DMS 273 (cell line): ENCODE data around the gene SLC25A30.
"Not testable (repeated sequence)": the region's sequence is repeated elsewhere in the genome, so short reads cannot be mapped to it uniquely, and the experiment has no call there.

Experiments
- DNase-seq: peaks from one replicate; lab custom pipeline; 2025; ENCODE audit not compliant: unreplicated experiment; lab: John Stamatoyannopoulos, UW

The SLC25A30 gene

GRCh38 chr13:45392811-45393210 is 25.4 kb downstream of the SLC25A30 start:
- DNase-seq: no peak

DNA sequence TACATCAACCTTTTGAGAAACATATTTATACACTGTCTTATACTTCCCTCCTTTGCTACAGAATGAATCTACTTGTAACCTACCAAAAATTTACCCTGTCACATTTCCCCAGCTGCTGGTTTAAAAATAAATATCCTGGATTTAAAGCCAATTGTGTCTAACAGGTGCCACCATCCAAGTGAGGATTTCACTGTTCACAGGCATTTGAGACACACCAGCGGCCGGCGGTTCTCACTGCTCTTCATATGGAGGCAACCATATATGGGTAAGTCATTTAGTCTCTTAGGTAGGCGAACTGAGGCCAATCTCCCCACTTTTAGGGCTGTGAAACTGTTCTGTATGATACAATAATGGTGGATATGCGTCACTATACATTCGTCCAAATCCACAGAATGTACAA is 26.2 kb downstream of the SLC25A30 start:
- no peak for DNase-seq

DNA sequence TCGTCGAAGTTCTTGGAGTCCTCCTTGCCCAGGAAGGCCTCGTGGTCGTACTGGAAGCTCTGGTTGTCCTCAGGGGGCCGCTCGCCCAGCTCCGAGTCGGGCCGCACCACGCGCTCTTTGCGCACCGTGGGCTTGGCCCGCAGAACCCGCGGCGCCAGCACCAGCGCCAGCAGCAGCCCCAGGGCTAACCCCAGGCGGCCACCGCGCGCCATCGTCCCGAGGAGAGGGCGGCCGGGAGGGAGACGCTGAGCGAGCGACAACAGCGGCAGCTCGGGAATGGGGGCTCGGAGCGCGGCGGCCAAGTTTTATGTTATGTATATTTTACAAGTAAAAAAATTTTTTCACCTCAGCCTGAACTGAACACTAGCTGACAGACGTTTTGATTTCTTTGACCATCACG is 27.0 kb downstream of the SLC25A30 start:
- DNase-seq: not testable (repeated sequence)

GRCh38 chr13:45390348-45390747 is 27.8 kb downstream of the SLC25A30 start:
- DNase-seq: not testable (repeated sequence)

DNA sequence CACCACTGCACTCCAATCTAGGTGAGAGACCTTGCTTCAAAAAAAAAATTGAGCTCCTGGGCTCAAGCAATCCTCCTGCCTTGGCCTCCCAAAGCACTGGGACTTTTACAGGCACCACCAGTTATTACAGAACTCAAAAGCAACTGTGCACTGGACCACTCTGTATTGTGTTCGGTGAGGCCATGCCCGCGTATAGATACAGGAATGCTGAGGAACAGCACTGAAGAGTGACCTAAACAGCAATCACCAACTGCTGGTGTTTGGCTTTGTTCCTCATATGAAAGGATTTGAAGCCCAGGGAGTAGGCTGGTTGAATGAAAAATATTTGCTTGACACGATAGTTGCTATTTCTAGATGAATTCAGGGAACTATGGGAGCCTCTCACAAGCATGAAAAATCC is 29.5 kb downstream of the SLC25A30 start:
- no peak for DNase-seq

- DNase-seq: not testable (repeated sequence)
These were observed 31.1 kb downstream of the SLC25A30 start for GRCh38 chr13:45386892-45387575.

DNA sequence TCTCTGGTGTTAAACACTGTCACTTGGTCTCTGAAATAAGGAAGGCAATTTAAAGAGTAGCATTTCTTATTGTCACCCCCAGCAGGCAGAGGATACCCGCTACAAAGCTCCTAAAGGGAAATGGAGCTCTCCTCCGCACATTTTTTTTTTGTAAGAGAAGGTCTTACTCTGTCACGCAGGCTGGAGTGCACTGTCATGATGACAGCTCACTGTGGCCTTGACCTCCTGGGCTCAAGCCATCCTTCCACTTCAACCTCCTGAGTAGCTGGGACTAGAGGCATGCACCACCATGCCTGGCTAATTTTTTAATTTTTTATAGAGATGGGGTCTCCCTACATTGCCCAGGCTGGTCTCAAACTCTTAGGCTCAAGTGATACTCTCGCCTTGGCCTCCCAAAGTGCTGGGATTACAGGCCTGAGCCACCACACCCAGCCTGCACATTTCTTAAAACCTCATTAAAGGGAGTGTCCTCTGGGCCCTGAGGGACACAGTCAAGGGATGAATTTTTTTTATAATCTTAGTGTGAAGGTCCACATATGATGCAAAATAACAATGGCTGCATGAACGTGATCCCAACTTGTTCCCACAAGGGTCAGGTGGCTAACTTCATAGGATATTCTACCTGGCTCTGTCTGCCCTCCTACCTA is 32.1 kb downstream of the SLC25A30 start:
- no peak for DNase-seq

DNA sequence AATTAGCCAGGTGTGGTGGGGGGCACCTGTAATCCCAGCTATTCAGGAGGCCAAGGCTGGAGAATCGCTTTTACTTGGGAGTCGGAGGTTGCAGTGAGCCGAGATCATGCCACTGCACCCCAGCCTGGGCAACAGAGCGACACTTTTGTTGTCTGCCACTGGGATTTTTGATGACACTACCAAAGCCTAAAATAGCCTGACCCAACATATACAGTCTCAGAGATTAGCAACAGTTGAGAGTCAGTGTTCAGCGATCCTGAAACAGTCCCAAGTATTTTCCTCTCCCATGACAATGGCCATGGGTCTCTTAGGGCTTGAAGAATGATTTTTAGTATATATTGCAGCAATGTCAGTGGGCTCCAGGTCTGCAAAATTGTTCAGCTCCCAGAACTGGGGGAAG is 32.9 kb downstream of the SLC25A30 start:
- no peak for DNase-seq

- DNase-seq: no peak
These were observed 33.5 kb downstream of the SLC25A30 start for GRCh38 chr13:45384474-45385174.

DNA sequence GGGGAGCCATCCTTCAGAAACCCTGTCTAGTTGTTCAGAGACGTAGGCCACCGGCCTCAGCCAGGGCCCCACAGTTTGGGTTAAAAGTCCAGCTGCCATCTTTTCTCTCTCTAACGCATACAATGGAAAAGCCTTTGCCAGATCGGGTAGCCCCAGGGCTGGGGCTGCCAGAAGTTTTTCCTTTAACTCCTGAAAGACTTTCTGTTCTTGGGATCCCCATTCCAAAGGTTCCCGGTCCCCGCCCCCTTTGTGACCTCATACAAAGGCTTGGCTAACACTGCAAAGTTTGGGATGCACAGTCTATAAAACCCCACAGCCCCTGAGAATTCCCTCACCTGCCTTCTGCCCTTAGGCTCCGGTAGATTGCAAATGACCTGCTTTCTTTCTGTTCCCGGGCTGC is 35.4 kb downstream of the SLC25A30 start:
- DNase-seq: not testable (repeated sequence)

GRCh38 chr13:45381196-45381595 is 37.0 kb downstream of the SLC25A30 start:
- DNase-seq: no peak

DNA sequence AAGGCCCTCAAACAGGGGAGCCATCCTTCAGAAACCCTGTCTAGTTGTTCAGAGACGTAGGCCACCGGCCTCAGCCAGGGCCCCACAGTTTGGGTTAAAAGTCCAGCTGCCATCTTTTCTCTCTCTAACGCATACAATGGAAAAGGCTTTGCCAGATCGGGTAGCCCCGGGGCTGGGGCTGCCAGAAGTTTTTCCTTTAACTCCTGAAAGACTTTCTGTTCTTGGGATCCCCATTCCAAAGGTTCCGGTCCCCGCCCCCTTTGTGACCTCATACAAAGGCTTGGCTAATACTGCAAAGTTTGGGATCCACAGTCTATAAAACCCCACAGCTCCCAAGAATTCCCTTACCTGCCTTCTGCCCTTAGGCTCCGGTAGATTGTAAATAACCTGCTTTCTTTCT is 37.5 kb downstream of the SLC25A30 start:
- DNase-seq: not testable (repeated sequence)

GRCh38 chr13:45379516-45379915 is 38.7 kb downstream of the SLC25A30 start:
- DNase-seq: not testable (repeated sequence)

GRCh38 chr13:45378786-45379185 is 39.4 kb downstream of the SLC25A30 start:
- DNase-seq: not testable (repeated sequence)

GRCh38 chr13:45377314-45377713 is 40.9 kb downstream of the SLC25A30 start:
- DNase-seq: not testable (repeated sequence)

DNA sequence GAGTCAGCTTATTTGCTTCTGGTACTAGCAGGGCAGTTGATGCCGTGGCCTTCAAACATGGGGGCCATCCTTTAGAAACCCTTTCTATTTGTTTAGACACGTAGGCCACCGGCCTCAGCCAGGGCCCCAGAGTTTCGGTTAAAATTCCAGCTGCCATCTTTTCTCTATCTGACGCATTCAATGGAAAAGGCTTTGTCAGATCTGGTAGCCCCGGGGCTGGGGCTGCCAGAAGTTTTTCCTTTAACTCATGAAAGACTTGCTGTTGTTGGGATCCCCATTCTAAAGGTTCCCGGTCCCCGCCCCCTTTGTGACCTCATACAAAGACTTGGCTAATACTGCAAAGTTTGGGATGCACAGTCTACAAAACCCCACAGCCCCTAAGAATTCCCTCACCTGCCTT is 41.5 kb downstream of the SLC25A30 start:
- DNase-seq: not testable (repeated sequence)

DNA sequence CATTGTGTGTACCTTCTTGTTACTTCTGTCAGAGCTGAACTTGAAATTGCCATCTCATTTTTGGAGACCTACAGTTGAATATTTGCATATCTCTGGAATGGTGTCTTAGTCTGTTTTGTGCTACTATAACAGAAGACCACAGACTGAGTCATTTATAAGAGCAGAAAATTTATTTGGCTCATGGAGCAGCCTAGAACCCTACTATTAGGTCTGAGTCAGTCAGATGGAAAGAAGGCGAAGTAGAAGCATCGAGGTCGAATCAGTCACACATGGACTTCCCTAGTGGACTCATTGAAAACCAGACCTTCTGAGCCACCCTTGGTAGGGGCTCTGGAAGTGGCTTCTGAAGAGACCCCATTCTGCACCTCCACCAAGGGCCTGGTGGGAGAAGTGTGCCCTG is 43.3 kb downstream of the SLC25A30 start:
- DNase-seq: no peak

GRCh38 chr13:45373162-45373547 is 45.0 kb downstream of the SLC25A30 start:
- DNase-seq: peak; percentile 57

- DNase-seq: peak; percentile 82
These were observed 45.7 kb downstream of the SLC25A30 start for GRCh38 chr13:45372189-45373161.

- DNase-seq: peak; percentile 64
These were observed 47.2 kb downstream of the SLC25A30 start for GRCh38 chr13:45370922-45371406.

DNA sequence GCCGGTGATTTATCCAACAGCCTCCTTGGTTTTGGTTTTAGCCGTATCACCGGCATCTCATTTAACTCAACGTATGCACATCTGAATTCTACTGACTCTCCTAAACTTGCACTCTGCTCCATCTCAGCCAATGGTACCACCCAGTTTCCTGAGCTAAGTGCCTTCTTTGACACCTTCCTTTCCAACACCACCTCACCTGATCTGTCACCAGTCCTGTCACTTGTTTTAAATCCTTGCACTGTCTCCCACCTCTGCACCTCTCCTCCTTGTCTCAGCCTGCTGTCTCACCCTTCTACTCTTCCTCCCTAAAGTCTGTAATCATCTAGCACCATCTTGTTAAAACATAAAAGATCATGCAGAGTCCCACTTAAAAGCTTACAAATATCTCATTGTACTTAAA is 49.1 kb downstream of the SLC25A30 start:
- DNase-seq: no peak
